ENCODE data around the gene ACOT7. TPM values are rescaled to one million over a fixed set of nuclear protein-coding genes. Genes with fewer than 3 reads are reported as not detected.
A peak's percentile ranks its signal among the peaks of the same experiment; 100 is the strongest.
"Not testable (repeated sequence)": the region's sequence is repeated elsewhere in the genome, so short reads cannot be mapped to it uniquely, and the experiment has no call there.

Gene ACOT7
- total and polyA plus RNA-seq, 10 donors: 10.6 to 31.5 (median 20.3) TPM

GRCh38 chr1:6438047-6438525 lies 44.5 kb upstream of the ACOT7 start:
- Histone ChIP-seq H3K9me3 (no peaks in the 10 kb centered on the region), H3K4me1 (peaks cover 0 to 15% (median 10%) of the 10 kb centered on the region in 6 donors), H3K27ac (no peak overlapping the region), H3K27me3 (replicated peaks in 1 of 7) (peaks cover 0 to 71% (median 32%) of the 10 kb centered on the region in 7 donors), H3K4me3 (no peak overlapping the region), H3K36me3 (no peaks in the 10 kb centered on the region)
- peak; percentile 77 to 97 (median 94) for TF ChIP-seq CTCF (IDR thresholded peaks at IDR 0.05 in 8 of 11, conservative IDR thresholded peaks at IDR 0.05 in 3 of 11)
- no peak for TF ChIP-seq POLR2AphosphoS5 (IDR thresholded peaks at IDR 0.05)
- TF ChIP-seq POLR2A (IDR thresholded peaks at IDR 0.05): no peak
- intact Hi-C loops (cut with DNase I; ENCODE audit: low total_unique reads): no loop called here
- peak; percentile 85 for DNase-seq
- WGBS, 5 donors: 6 to 22% (median 9%) methylated on average over 4 to 5 of the region's 5 CpGs

GRCh38 chr1:6437012-6437700 lies 43.6 kb upstream of the ACOT7 start:
- Histone ChIP-seq H3K4me1 (peaks cover 0 to 15% (median 10%) of the 10 kb centered on the region in 6 donors), H3K27me3 (replicated peaks in 1 of 7) (peaks cover 0 to 62% (median 32%) of the 10 kb centered on the region in 7 donors)
- H3K4me3 ChIP-seq; intact Hi-C loops (cut with DNase I; ENCODE audit: low total_unique reads); H3K36me3 ChIP-seq; H3K9me3 ChIP-seq; H3K27ac ChIP-seq; DNase-seq: not testable (repeated sequence)
- 56 to 77% (median 67%) methylated on average over 13 to 22 of the region's 22 CpGs for WGBS, 5 donors

- intact Hi-C loops (cut with DNase I; ENCODE audit: low total_unique reads); H3K9me3 ChIP-seq; H3K27ac ChIP-seq; H3K36me3 ChIP-seq; H3K4me3 ChIP-seq; DNase-seq: not testable (repeated sequence)
- Histone ChIP-seq H3K4me1 (peaks cover 0 to 15% (median 10%) of the 10 kb centered on the region in 6 donors), H3K27me3 (replicated peaks in 1 of 7) (peaks cover 0 to 53% (median 32%) of the 10 kb centered on the region in 7 donors)
- WGBS, 5 donors: 65 to 89% (median 75%) methylated on average over 3 of the region's 3 CpGs
Measured at GRCh38 chr1:6436277-6436676, 42.7 kb upstream of the ACOT7 start.

- DNase-seq: no peak
- Histone ChIP-seq H3K27me3 (replicated peaks in 1 of 7) (peaks cover 0 to 51% (median 26%) of the 10 kb centered on the region in 7 donors), H3K27ac (no peak overlapping the region), H3K4me1 (peaks cover 0 to 8% (median 5%) of the 10 kb centered on the region in 6 donors), H3K4me3 (no peak overlapping the region), H3K9me3 (no peaks in the 10 kb centered on the region), H3K36me3 (no peaks in the 10 kb centered on the region)
- 70 to 93% (median 80%) methylated on average over 1 to 3 of the region's 3 CpGs for WGBS, 5 donors
- intact Hi-C loops (cut with DNase I; ENCODE audit: low total_unique reads): no loop called here
- no peak for TF ChIP-seq POLR2AphosphoS5 (IDR thresholded peaks at IDR 0.05)
- TF ChIP-seq CTCF (IDR thresholded peaks at IDR 0.05 in 8 of 11, conservative IDR thresholded peaks at IDR 0.05 in 3 of 11): no peak
- TF ChIP-seq POLR2A (IDR thresholded peaks at IDR 0.05): no peak
Measured at GRCh38 chr1:6435547-6435946, 42.0 kb upstream of the ACOT7 start.

- Histone ChIP-seq H3K27ac (no peak overlapping the region), H3K27me3 (replicated peaks in 1 of 7) (peaks cover 0 to 51% (median 22%) of the 10 kb centered on the region in 7 donors), H3K4me1 (peaks cover 0 to 4% (median 2%) of the 10 kb centered on the region in 6 donors), H3K36me3 (no peaks in the 10 kb centered on the region), H3K9me3 (no peaks in the 10 kb centered on the region), H3K4me3 (no peak overlapping the region)
- WGBS, 5 donors: 86 to 92% (median 90%) methylated on average over 14 to 15 of the region's 15 CpGs
- no peak for DNase-seq
- intact Hi-C loops (cut with DNase I; ENCODE audit: low total_unique reads): no loop called here
- TF ChIP-seq POLR2AphosphoS5 (IDR thresholded peaks at IDR 0.05) (no peak), POLR2A (IDR thresholded peaks at IDR 0.05) (no peak), CTCF (IDR thresholded peaks at IDR 0.05 in 8 of 11, conservative IDR thresholded peaks at IDR 0.05 in 3 of 11) (no peak)
Measured at GRCh38 chr1:6435129-6435528, 41.6 kb upstream of the ACOT7 start.
